Lower leg skin (tissue), 4 donors: Measurements from ENCODE around the gene FEN1. TPM values are rescaled to one million over a fixed set of nuclear protein-coding genes. Genes with fewer than 3 reads are reported as not detected.

Source experiments
- DNase-seq, 2 donors: peaks; one replicate each; pipeline ENCODE4 v3.0.0-alpha.2; 2019; ENCODE audit warnings: low spot score in 2 of 2
- H3K4me3 ChIP-seq: fragments of 200-600 bp; sonication (generic); 2 replicates; pipeline ENCODE4 v1.5.1; 2017; ENCODE audit warnings: mild to moderate bottlenecking, low read depth; ENCODE audit not compliant: poor library complexity, severe bottlenecking
- CTCF ChIP-seq, 3 donors: fragments of 450-650 bp; IDR thresholded peaks; one replicate each; pipeline ENCODE4 v1.5.1; 2016; ENCODE audit warnings: antibody characterized with exemption in 3 of 3, mild to moderate bottlenecking in 3 of 3, moderate library complexity in 2 of 3
- POLR2A ChIP-seq, 2 donors: fragments of 450-650 bp; IDR thresholded peaks; one replicate each; pipeline ENCODE4 v1.6.1; 2016 to 2017; ENCODE audit warnings: antibody characterized with exemption in 2 of 2, mild to moderate bottlenecking in 1 of 2, moderate library complexity in 1 of 2
- WGBS, 2 donors: methylation state at CpG; one replicate each; pipeline ENCODE4 v1.1.5; 2018; 5-methylcytosine and 5-hydroxymethylcytosine counted together
- intact Hi-C: fragments of 100-400 bp; cut with DNase I; formaldehyde crosslinking; loops from one replicate; pipeline ENCODE4 v1.15.0; 2023; ENCODE audit warnings: low total_unique reads
- total RNA-seq, 4 donors: library from RNA; depleted of rRNA; stranded (reverse); fragments of >200 nt; gene quantifications; one replicate each; pipeline ENCODE4 v1.1.0, GENCODE V29; 2016

Gene FEN1
- total RNA-seq, 4 donors from 2014 or later = 7.9 to 9.1 (median 8.8) TPM

GRCh38 chr11:61771985-61772455 is 20.7 kb upstream of the FEN1 start:
- H3K4me3 ChIP-seq = no peak overlapping the region
- DNase-seq = no peak
- WGBS, 2 donors = 43 to 72% methylated on average over 7 of the region's 7 CpGs
- intact Hi-C loops = no loop called here
- TF ChIP-seq CTCF (IDR thresholded peaks at IDR 0.05) (no peak), POLR2A (IDR thresholded peaks at IDR 0.05) (no peak)

- intact Hi-C loops = no loop called here
- no peak for DNase-seq
- no peak overlapping the region for H3K4me3 ChIP-seq
- WGBS, 2 donors = 64 to 69% methylated on average over 9 of the region's 10 CpGs
- TF ChIP-seq CTCF (IDR thresholded peaks at IDR 0.05) (no peak), POLR2A (IDR thresholded peaks at IDR 0.05) (no peak)
These were observed 19.4 kb upstream of the FEN1 start for GRCh38 chr11:61773356-61773755.

GRCh38 chr11:61773809-61774208 is 18.9 kb upstream of the FEN1 start:
- intact Hi-C loops = no loop called here
- TF ChIP-seq CTCF (IDR thresholded peaks at IDR 0.05) (no peak), POLR2A (IDR thresholded peaks at IDR 0.05) (no peak)
- DNase-seq = no peak
- 70 to 74% methylated on average over 18 of the region's 18 CpGs for WGBS, 2 donors
- no peak overlapping the region for H3K4me3 ChIP-seq

GRCh38 chr11:61774411-61774810 is 18.3 kb upstream of the FEN1 start:
- no peak overlapping the region for H3K4me3 ChIP-seq
- TF ChIP-seq CTCF (IDR thresholded peaks at IDR 0.05) = no peak
- TF ChIP-seq POLR2A (IDR thresholded peaks at IDR 0.05) = no peak

GRCh38 chr11:61775106-61775505 is 17.6 kb upstream of the FEN1 start:
- WGBS, 2 donors = 95 to 97% methylated on average over 6 of the region's 6 CpGs
- no peak for DNase-seq
- H3K4me3 ChIP-seq = no peak overlapping the region
- intact Hi-C loops = no loop called here
- TF ChIP-seq CTCF (IDR thresholded peaks at IDR 0.05) (no peak), POLR2A (IDR thresholded peaks at IDR 0.05) (no peak)

More at GRCh38 chr11:61774411-61774810, 18.3 kb upstream of the FEN1 start:
- DNase-seq = no peak
- WGBS, 2 donors = 79 to 86% methylated on average over 12 of the region's 12 CpGs
- intact Hi-C loops = no loop called here
